ENCODE results near the gene AQP2.
"Not testable (repeated sequence)": the region's sequence is repeated elsewhere in the genome, so short reads cannot be mapped to it uniquely, and the experiment has no call there.

AQP2 gene

DNA sequence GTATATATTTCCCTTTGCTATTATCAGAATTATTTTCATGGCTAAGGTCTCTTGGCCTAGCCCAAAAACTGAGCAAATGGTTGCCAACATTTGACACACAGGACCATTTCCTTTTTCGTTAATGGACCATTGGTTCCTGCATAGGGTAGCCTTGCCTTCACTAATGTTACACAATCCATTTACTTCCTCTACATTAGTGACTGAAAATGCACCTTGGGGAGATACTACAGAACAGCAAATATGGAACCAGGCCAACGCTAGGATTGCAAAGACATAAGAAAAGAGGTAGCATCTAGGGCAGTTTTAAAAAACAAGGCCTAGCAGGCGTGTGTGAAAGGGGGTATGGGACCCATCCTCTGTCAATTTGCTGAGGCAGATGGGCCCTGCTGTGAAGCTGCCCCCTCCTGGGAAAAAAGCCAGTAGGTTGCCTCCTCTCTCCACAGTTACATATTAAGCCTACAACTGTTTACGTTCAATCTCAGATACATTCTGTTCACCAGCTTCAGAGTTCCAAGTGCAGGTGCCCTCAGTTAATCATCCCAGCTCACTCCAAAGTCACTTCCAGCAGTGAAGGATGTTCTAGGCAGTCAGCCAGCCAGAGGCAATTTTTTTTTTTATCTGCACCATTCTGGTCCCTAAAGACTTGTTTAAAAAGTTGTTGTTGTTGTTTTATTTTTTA is 37.2 kb downstream of the AQP2 start:
- no peak for DNase-seq (ENCODE audit: low read depth)

DNA sequence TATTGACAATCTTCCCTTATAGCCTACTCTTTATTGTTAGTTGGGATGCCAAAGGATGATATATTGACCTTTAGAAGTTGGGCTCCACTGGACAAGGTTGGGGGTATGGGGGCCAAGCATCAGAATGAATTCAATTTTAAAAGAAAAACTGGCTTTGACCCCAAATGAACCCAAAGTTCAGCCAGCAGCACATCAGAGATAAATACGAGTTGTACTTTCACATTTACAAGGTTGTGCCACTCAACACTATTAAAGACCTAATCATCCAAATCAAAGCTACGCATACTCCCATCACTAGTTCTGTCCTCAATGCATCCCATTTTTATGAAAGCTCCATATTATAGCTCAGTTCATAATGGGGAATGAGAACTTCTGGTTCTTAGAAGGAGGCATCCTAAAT is 38.9 kb downstream of the AQP2 start:
- not testable (repeated sequence) for DNase-seq (ENCODE audit: low read depth)

DNA sequence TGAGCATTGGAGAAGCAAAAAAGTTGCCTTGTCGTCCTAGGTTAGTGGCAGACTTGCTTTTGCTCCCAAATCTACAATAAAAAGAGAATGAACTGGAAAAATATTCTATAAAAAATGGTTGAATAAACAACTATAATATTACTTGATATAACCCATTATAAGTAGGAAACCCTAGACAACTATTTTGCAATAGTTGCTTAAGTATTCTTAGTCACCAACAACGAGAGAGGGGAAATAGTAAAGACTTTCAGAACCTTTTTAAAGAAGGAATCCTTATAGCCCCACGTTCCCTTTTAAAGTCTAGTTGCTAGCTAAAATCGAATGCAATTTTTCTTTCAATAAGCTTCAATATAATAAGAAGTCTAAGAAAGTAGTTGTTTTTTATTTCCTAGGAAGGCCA is 39.7 kb downstream of the AQP2 start:
- DNase-seq (ENCODE audit: low read depth), result no peak

- no peak for DNase-seq (ENCODE audit: low read depth)
Observed at GRCh38 chr12:49998453-49998852, 47.9 kb downstream of the AQP2 start.

DNA sequence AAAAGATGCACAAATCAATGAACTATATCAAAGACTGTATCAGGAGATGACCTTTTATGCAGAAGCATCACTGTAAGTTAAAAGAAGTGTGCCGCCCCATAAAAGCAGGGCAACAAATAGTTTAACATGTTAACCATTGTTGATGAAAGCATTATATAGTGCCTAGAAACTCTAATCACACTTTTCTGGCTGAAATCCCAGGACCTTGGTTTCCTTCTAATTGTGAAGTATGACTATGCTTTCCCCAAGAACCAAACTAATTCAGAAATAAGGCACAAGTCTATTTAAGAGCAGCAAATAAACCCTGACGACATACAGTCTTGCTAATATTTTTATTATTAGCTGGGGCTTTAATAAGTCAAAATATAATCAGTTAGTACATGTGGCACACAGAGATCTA is 53.1 kb downstream of the AQP2 start:
- no peak for DNase-seq (ENCODE audit: low read depth)

DNA sequence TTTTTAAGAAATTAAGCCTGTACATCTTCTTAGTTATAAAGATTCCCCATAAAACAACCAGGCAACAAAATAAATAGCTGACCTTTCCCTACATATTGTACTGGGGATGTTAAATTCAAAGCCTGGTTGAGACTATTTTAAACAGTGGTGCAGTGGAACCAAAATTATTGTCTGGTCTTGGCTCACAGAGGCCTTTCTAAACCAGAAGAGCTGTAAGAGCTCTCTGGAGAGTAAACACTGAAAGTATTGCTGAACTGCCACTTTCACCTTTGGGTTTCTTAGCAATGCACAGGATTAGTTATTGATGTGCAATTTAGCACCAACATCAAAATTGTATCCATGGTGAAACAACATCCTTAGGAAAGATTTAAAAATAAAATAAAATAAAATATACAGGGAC is 54.2 kb downstream of the AQP2 start:
- no peak for DNase-seq (ENCODE audit: low read depth)

DNA sequence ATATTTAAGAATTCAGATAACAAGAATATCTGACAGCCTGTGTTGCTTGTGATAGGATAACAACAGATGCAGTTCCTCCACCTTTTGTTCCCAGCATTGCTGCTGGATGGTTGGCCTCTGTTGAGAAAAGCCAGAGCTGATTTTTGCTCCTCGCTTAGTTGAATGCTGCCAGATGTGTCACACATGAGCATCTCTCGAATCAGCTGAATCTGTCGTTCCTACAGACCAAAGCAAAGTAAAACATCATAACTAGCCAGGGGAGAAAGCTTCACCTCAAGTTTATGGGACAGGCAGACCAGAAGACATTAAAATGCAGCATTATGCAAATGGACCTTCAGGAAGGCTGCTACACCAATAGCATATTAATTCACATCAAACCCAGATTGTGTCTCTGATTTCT is 54.6 kb downstream of the AQP2 start:
- no peak for DNase-seq (ENCODE audit: low read depth)

DNA sequence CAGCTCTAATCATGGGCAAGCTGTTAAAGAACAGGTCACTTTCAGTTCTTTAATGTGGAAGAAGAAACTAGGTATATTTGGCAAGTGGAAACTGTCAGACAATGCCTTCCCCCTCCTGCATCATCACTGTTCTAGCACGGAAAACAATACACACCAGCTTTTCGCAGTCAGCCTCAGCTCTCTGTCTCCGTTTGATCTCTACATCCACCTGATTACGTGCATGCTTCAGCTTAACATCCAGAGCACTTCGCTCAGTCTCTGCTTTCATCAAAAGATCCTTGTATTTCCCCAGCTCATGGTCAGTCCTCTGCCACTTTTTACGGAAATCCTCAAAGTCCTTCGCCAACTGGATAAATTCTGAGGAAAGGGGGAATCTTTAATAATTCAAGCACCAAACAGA is 55.7 kb downstream of the AQP2 start:
- no peak for DNase-seq (ENCODE audit: low read depth)

GRCh38 chr12:50006754-50007442 is 56.4 kb downstream of the AQP2 start:
- DNase-seq (ENCODE audit: low read depth), result no peak

Measured in stimulated activated CD8-positive, alpha-beta memory T cell treated with anti-CD3 and anti-CD28 coated beads, Interleukin-12 subunit alpha, Interleukin-12 subunit beta, amount 100 ng/mL, for 1 hour (primary cell).